Spleen (tissue), 11 donors: Measurements from ENCODE around the gene RHO. TPM values are rescaled to one million over a fixed set of nuclear protein-coding genes. Genes with fewer than 3 reads are reported as not detected.

Experiments used
- DNase-seq: peaks from one replicate; pipeline ENCODE4 v3.0.0-alpha.2; 2020
- H3K27ac ChIP-seq, 8 donors: fragments of 200-600 bp; sonication (generic) in 7 of 8; 1 replicate in 4 of 8; 2 replicates in 4 of 8; pipeline versions ENCODE4 v1.5.0 to v1.8.0; 2016 to 2021; ENCODE audit warnings: inconsistent platforms in 4 of 8, mild to moderate bottlenecking in 4 of 8, moderate library complexity in 1 of 8
- H3K27me3 ChIP-seq, 7 donors: fragments of 200-600 bp; sonication (generic) in 6 of 7; replicated peaks in 1 of 7; 1 replicate in 4 of 7; 2 replicates in 3 of 7; pipeline versions ENCODE4 v1.5.0 to v1.8.0; 2016 to 2021; ENCODE audit warnings: inconsistent platforms in 3 of 7, mild to moderate bottlenecking in 1 of 7
- H3K36me3 ChIP-seq, 6 donors: fragments of 200-600 bp; sonication (generic) in 5 of 6; 1 replicate in 4 of 6; 2 replicates in 2 of 6; pipeline versions ENCODE4 v1.5.0 to v1.8.0; 2016 to 2021; ENCODE audit warnings: inconsistent platforms in 2 of 6
- H3K4me1 ChIP-seq, 6 donors: fragments of 200-600 bp; sonication (generic) in 5 of 6; 1 replicate in 3 of 6; 2 replicates in 3 of 6; pipeline versions ENCODE4 v1.5.0 to v1.8.0; 2016 to 2021; ENCODE audit warnings: inconsistent platforms in 3 of 6
- H3K4me3 ChIP-seq, 8 donors: fragments of 200-600 bp; sonication (generic) in 7 of 8; 1 replicate in 4 of 8; 2 replicates in 4 of 8; pipeline versions ENCODE4 v1.5.0 to v1.8.0; 2016 to 2021; ENCODE audit warnings: inconsistent platforms in 4 of 8, mild to moderate bottlenecking in 4 of 8, moderate library complexity in 2 of 8
- H3K9me3 ChIP-seq, 8 donors: fragments of 200-600 bp; sonication (generic) in 7 of 8; 1 replicate in 4 of 8; 2 replicates in 4 of 8; pipeline versions ENCODE4 v1.5.0 to v1.8.0; 2016 to 2021; ENCODE audit warnings: inconsistent platforms in 4 of 8
- POLR2A ChIP-seq, 3 donors: fragments of 450-650 bp; IDR thresholded peaks; one replicate each; pipeline ENCODE4 v1.5.1; 2017; ENCODE audit warnings: antibody characterized with exemption in 3 of 3, mild to moderate bottlenecking in 1 of 3
- POLR2AphosphoS5 ChIP-seq, 3 donors: sonication (generic); formaldehyde crosslinking; IDR thresholded peaks; one replicate each; pipeline ENCODE4 v1.5.1; 2017; ENCODE audit warnings: antibody characterized with exemption in 3 of 3
- WGBS, 5 donors: extraction: QIAGEN DNeasy Blood & Tissue Kit in 3 of 5; methylation state at CpG; one replicate each; pipeline versions ENCODE4 v1.1.5 to v1.1.7; 2013 to 2018; 5-methylcytosine and 5-hydroxymethylcytosine counted together
- intact Hi-C: fragments of 100-400 bp; cut with DNase I; formaldehyde crosslinking; loops from one replicate; pipeline ENCODE4 v1.15.0; 2023; ENCODE audit warnings: low total_unique reads
- polyA plus RNA-seq, 3 donors: library from polyadenylated mRNA; stranded (reverse); fragments of 200-250 nt; gene quantifications; one replicate each; pipeline ENCODE4 v1.2.1, GENCODE V29; 2013
- total RNA-seq, 7 donors: library from RNA; depleted of rRNA in 3 of 7; stranded (reverse); fragments of >200 nt in 3 of 7; fragmentation: NEBNext Ultra II Directional in 4 of 7; extraction: Animal tissue kit (Norgen Biotek cat#: 25700) in 4 of 7; gene quantifications; one replicate each; pipeline versions ENCODE4 v1.1.0 to v1.2.1, GENCODE V29; 2016 to 2021
- TF ChIP-seq, protein P1 (sequence below), 11 experiments: fragments of 200-600 bp in 7 of 11; fragments of 450-650 bp in 4 of 11; sonication (generic) in 4 of 11; IDR thresholded peaks in 8 of 11; conservative IDR thresholded peaks in 3 of 11; 1 replicate in 7 of 11; 2 replicates in 4 of 11; pipeline versions ENCODE4 v1.4.0 to v1.8.0; 2016 to 2021; ENCODE audit warnings: antibody characterized with exemption in 11 of 11, inconsistent platforms in 4 of 11, mild to moderate bottlenecking in 1 of 11
- donor health status: healthy with polysubstance abuse.
- donor health status: DM: no; HTN: no; CAD: no; lungs with moderate emphysema.
- donor health status: DM: no; HTN: no; CAD: no.
- donor health status: Bipolar disorder and iron deficiency.
- donor health status: healthy.
- donor health status: DM: no; HTN: no; CAD: no.
- donor health status: DM: yes; HTN: yes; CAD: no.

Gene RHO
- total and polyA plus RNA-seq, 10 donors: not detected

GRCh38 chr3:129536374-129536667 is 7.9 kb downstream of the RHO start:
- WGBS, 5 donors: 73 to 87% (median 82%) methylated on average over 2 of the region's 2 CpGs
- H3K27ac ChIP-seq: no peak overlapping the region
- no peak overlapping the region for H3K4me3 ChIP-seq
- intact Hi-C loops: no loop called here
- DNase-seq: no peak
- no peaks in the 10 kb centered on the region for H3K36me3 ChIP-seq
- TF ChIP-seq POLR2A (IDR thresholded peaks at IDR 0.05) (no peak), POLR2AphosphoS5 (IDR thresholded peaks at IDR 0.05) (no peak)
- TF ChIP-seq, protein P1, sequence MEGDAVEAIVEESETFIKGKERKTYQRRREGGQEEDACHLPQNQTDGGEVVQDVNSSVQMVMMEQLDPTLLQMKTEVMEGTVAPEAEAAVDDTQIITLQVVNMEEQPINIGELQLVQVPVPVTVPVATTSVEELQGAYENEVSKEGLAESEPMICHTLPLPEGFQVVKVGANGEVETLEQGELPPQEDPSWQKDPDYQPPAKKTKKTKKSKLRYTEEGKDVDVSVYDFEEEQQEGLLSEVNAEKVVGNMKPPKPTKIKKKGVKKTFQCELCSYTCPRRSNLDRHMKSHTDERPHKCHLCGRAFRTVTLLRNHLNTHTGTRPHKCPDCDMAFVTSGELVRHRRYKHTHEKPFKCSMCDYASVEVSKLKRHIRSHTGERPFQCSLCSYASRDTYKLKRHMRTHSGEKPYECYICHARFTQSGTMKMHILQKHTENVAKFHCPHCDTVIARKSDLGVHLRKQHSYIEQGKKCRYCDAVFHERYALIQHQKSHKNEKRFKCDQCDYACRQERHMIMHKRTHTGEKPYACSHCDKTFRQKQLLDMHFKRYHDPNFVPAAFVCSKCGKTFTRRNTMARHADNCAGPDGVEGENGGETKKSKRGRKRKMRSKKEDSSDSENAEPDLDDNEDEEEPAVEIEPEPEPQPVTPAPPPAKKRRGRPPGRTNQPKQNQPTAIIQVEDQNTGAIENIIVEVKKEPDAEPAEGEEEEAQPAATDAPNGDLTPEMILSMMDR (IDR thresholded peaks at IDR 0.05 in 8 of 11, conservative IDR thresholded peaks at IDR 0.05 in 3 of 11): no peak
- H3K9me3 ChIP-seq: no peaks in the 10 kb centered on the region
- H3K4me1 ChIP-seq: no peaks in the 10 kb centered on the region
- no peaks in the 10 kb centered on the region for H3K27me3 ChIP-seq

GRCh38 chr3:129536804-129537203 is 8.4 kb downstream of the RHO start:
- TF ChIP-seq POLR2AphosphoS5 (IDR thresholded peaks at IDR 0.05) (no peak), POLR2A (IDR thresholded peaks at IDR 0.05) (no peak)
- TF ChIP-seq, protein P1 (IDR thresholded peaks at IDR 0.05 in 8 of 11, conservative IDR thresholded peaks at IDR 0.05 in 3 of 11): no peak
- 73 to 90% (median 88%) methylated on average over 3 of the region's 3 CpGs for WGBS, 5 donors
- no peaks in the 10 kb centered on the region for H3K9me3 ChIP-seq
- DNase-seq: no peak
- H3K27ac ChIP-seq: no peak overlapping the region
- H3K27me3 ChIP-seq: no peaks in the 10 kb centered on the region
- intact Hi-C loops: no loop called here
- H3K36me3 ChIP-seq: no peaks in the 10 kb centered on the region
- H3K4me3 ChIP-seq: no peak overlapping the region
- H3K4me1 ChIP-seq: no peaks in the 10 kb centered on the region

DNA sequence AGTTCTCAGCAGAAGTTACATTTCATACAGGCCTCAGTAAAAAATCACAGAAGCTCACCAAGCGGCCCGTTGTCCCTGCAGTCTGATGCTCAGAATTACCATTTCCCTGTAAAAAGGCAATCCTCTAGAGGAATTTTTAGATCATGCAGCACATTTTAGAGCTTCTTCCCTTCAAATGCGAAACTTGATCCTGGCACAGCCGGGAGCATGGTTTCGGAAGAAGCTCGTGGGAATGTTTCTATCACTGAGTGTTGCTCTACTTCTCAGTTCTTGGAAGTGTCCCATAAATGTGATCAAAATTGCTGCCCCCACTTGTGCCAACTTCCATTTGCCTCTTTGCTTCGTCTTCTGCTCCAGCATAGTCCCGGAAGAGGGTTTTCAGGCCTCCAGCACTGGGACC is 10.8 kb downstream of the RHO start:
- Histone ChIP-seq H3K9me3 (no peaks in the 10 kb centered on the region), H3K4me1 (no peaks in the 10 kb centered on the region), H3K4me3 (no peak overlapping the region), H3K36me3 (no peaks in the 10 kb centered on the region), H3K27ac (no peak overlapping the region), H3K27me3 (no peaks in the 10 kb centered on the region)
- WGBS, 5 donors: 84 to 92% (median 91%) methylated on average over 8 of the region's 8 CpGs
- DNase-seq: no peak
- intact Hi-C loops: no loop called here
- no peak for TF ChIP-seq POLR2A (IDR thresholded peaks at IDR 0.05)
- no peak for TF ChIP-seq POLR2AphosphoS5 (IDR thresholded peaks at IDR 0.05)
- TF ChIP-seq, protein P1 (IDR thresholded peaks at IDR 0.05 in 8 of 11, conservative IDR thresholded peaks at IDR 0.05 in 3 of 11): no peak

- Histone ChIP-seq H3K27ac (no peak overlapping the region), H3K27me3 (no peaks in the 10 kb centered on the region), H3K4me3 (no peak overlapping the region), H3K9me3 (no peaks in the 10 kb centered on the region), H3K4me1 (no peaks in the 10 kb centered on the region), H3K36me3 (no peaks in the 10 kb centered on the region)
- DNase-seq: no peak
- no peak for TF ChIP-seq POLR2AphosphoS5 (IDR thresholded peaks at IDR 0.05)
- TF ChIP-seq, protein P1 (IDR thresholded peaks at IDR 0.05 in 8 of 11, conservative IDR thresholded peaks at IDR 0.05 in 3 of 11): no peak
- intact Hi-C loops: no loop called here
- 91 to 95% (median 92%) methylated on average over 11 of the region's 11 CpGs for WGBS, 5 donors
Observed at GRCh38 chr3:129540776-129541516, 12.5 kb downstream of the RHO start.
